Activated naive CD8-positive, alpha-beta T cell treated with anti-CD3 and anti-CD28 coated beads, Interleukin-2, amount 10 ng/mL, durations not matched to agents 7 days and 5 days (primary cell): Measurements from ENCODE around the gene MIOS. TPM values are rescaled to one million over a fixed set of nuclear protein-coding genes. Genes with fewer than 3 reads are reported as not detected.
"Not testable (repeated sequence)": the region's sequence is repeated elsewhere in the genome, so short reads cannot be mapped to it uniquely, and the experiment has no call there.

Experiments
- ATAC-seq: fragments of 150-1000 bp; cut with Tn5 transposase; one replicate; pipeline ENCODE4 v1.10.0; 2021; ENCODE audit warnings: low read depth, moderate library complexity
- POLR2A ChIA-PET: fragments of 350-600 bp; sonication (Branson Sonifier 250); formaldehyde crosslinking; loops from one replicate; lab custom pipeline; 2021; ENCODE audit warnings: antibody characterized with exemption; lab: Charles Lee
- DNase-seq: peaks from one replicate; pipeline ENCODE4 v3.0.0; 2021
- H3K27ac Mint-ChIP-seq: one replicate; pipeline ENCODE4 v1.8.0; 2022; ENCODE audit warnings: mild to moderate bottlenecking, mixed read lengths
- H3K27me3 Mint-ChIP-seq: one replicate; pipeline ENCODE4 v1.8.0; 2022; ENCODE audit warnings: mild to moderate bottlenecking, moderate library complexity, mixed read lengths
- H3K36me3 Mint-ChIP-seq: one replicate; pipeline ENCODE4 v1.8.0; 2021; ENCODE audit warnings: mild to moderate bottlenecking, mixed read lengths
- H3K4me1 Mint-ChIP-seq: one replicate; pipeline ENCODE4 v1.8.0; 2021; ENCODE audit warnings: mixed read lengths
- H3K4me3 Mint-ChIP-seq: one replicate; pipeline ENCODE4 v1.8.0; 2022; ENCODE audit warnings: mild to moderate bottlenecking, moderate library complexity, mixed read lengths
- H3K9me3 Mint-ChIP-seq: one replicate; pipeline ENCODE4 v1.8.0; 2021; ENCODE audit warnings: mixed read lengths
- total RNA-seq, 2 experiments: library from RNA; stranded (reverse); gene quantifications; one replicate each; pipeline ENCODE4 v1.2.3, GENCODE V29; 2021

MIOS gene
- total RNA-seq, 2 experiments from 2014 or later, result 42.0 to 42.1 TPM

DNA sequence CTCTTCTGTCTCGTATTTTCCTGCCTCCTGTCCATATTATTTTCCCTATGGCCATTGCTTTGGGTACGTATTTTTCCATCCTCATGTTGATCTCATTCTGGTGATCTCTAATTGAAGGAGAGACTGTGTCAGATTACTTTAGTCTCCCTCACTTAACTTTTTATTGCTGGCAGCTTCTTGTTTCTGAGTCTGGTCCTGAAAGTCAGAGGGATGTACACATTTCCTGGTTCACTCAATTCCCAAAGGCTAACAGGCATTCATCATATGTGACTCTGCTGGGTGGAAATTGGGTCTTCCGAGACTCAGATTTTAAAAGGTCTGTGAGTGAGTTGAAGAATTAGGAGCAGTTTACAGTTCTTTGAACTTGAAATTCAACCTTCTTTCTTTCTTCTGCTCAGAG is 84.8 kb downstream of the MIOS start:
- Mint-ChIP-seq H3K27ac (no peak overlapping the region), H3K4me3 (no peak overlapping the region), H3K27me3 (no peaks in the 10 kb centered on the region), H3K4me1 (peaks cover 17% of the 10 kb centered on the region), H3K9me3 (peaks cover 4% of the 10 kb centered on the region), H3K36me3 (peaks cover 3% of the 10 kb centered on the region)
- POLR2A ChIA-PET, result no interaction called here
- no peak for DNase-seq
- no peak for ATAC-seq

DNA sequence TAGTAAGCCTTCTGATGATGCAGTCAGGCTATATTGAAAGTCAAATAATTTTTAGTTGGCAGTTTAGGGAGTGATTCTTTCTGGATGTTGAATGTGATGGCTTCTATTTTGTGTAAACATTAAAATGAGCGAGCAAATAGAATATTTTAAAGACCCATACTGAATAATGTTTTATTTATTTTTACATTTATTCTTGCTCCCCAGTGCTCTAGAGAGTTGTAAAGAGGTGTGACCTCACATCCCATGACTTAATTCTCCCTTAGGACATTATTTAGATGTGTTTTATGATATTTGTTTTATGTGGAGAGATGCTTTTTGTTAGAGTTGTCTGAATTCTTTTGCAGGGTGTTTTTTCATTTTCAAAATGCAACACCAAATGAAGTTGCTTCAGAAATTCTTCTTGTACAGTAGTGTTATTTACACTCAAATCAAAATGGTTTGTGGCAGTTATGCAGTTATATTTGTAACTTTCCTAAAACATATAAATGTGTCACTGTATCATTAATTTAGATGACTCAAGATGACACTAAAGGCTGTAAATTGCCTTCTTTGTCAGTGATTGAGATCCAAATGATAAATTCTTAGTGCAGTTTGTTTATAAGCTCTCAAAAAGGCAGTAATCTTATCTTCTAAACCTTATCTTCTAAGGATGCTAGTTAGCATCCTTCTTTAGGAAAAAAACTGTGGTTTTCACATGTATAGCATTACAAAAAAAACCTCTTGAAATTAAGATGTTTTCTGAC is 86.3 kb downstream of the MIOS start:
- peaks cover 17% of the 10 kb centered on the region for H3K4me1 Mint-ChIP-seq
- no peak overlapping the region for H3K27ac Mint-ChIP-seq
- peaks cover 16% of the 10 kb centered on the region for H3K36me3 Mint-ChIP-seq
- ATAC-seq (no peak), DNase-seq (no peak)
- peaks cover 11% of the 10 kb centered on the region for H3K9me3 Mint-ChIP-seq
- H3K4me3 Mint-ChIP-seq, result no peak overlapping the region
- H3K27me3 Mint-ChIP-seq, result no peaks in the 10 kb centered on the region
- POLR2A ChIA-PET, result interaction anchor here (1.1 kb wide), 1 partner anchor 13 kb away, joined by 3 read pairs; the partner anchor contains the start of gene UMAD1

DNA sequence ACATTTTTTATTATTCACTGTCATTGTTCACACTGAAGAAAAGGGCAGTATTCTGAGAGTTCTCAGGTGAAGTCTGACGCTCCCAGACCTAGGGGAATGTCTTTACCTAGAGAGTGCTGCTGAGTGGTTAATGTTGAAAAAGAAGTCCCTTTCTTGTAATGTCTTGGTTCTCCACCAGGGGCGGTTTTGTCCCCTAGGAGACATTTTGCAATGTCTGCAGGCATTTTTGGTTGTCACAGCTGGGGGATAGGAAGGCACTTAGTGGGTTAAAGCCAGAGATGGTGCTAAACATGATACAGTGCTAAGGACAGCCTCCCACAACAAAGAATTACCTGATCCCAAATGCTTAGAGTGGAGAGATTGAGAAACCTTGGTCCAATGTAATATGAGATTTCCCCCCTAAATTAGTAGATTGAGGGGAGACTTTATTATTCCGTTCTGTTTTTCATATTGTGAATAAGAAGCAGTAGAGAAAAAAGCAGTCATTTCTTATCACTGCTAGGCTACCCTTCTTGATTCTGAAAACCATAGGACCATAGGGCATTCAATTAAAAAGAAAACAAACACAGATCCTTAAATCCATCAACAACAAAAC is 87.0 kb downstream of the MIOS start:
- H3K27ac Mint-ChIP-seq, result no peak overlapping the region
- no peaks in the 10 kb centered on the region for H3K27me3 Mint-ChIP-seq
- H3K9me3 Mint-ChIP-seq, result peaks cover 13% of the 10 kb centered on the region
- ATAC-seq (no peak), DNase-seq (no peak)
- H3K4me1 Mint-ChIP-seq, result peaks cover 17% of the 10 kb centered on the region
- H3K4me3 Mint-ChIP-seq, result no peak overlapping the region
- H3K36me3 Mint-ChIP-seq, result peaks cover 23% of the 10 kb centered on the region
- POLR2A ChIA-PET, result interaction anchor here (1.1 kb wide), 1 partner anchor 13 kb away, joined by 3 read pairs; the partner anchor contains the start of gene UMAD1

DNA sequence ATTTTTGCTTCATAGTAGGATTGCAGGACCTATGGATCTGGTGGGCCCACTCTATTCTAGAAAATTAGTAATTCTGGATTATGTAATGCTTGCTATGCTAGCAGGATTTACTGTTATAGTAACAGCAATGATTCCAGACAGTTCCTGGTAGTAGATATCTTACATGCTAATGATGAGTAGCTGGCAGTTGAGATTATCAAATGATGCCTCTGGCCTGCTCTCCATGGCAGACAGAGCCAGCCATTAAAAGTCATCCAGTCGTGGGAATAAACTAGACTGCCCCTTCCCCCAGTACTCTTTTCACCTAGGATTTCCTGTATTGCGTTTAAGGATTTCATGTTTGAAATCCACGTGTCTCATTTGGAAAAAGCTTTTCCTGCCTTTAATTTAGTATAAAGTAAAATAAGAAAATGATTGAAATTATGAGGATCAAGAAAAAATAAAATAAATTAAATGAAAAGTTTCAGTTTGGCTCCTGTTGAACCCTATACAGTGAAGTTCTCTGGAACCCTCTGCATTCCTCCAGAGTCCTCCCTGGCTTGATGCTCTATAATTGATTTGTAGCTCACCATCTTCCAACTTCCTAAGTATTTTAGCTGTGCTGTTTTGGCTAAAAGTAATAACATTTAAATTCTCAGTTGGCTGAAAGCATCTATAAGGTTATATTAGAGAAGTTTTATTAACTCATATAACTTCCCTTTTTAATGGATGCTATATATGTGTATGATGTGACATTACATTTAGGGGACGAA is 88.5 kb downstream of the MIOS start:
- H3K27ac Mint-ChIP-seq, result no peak overlapping the region
- POLR2A ChIA-PET, result no interaction called here
- peaks cover 17% of the 10 kb centered on the region for H3K4me1 Mint-ChIP-seq

DNA sequence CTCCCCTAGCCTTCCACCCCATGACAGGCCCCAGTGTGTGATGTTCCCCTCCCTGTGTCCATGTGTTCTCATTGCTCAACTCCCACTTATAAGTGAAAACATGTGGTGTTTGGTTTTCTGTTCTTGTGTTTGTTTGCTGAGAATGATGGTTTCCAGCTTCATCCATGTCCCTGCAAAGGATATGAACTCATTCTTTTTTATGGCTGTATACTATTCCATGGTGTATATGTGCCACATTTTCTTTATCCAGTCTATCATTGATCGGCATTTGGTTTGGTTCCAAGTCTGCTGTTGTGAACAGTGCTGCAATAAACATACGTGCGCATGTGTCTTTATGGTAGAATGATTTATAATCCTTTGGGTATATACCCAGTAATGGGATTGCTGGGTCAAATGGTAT is 89.8 kb downstream of the MIOS start:
- H3K27me3 Mint-ChIP-seq, POLR2A ChIA-PET, H3K4me3 Mint-ChIP-seq, DNase-seq, H3K27ac Mint-ChIP-seq, ATAC-seq: not testable (repeated sequence)
- Mint-ChIP-seq H3K4me1 (peaks cover 14% of the 10 kb centered on the region), H3K36me3 (peaks cover 41% of the 10 kb centered on the region), H3K9me3 (peaks cover 21% of the 10 kb centered on the region)

More for the DNA sequence above, 88.5 kb downstream of the MIOS start:
- peaks cover 33% of the 10 kb centered on the region for H3K36me3 Mint-ChIP-seq
- H3K9me3 Mint-ChIP-seq, result peaks cover 21% of the 10 kb centered on the region
- no peak overlapping the region for H3K4me3 Mint-ChIP-seq
- ATAC-seq (no peak), DNase-seq (no peak)
- H3K27me3 Mint-ChIP-seq, result no peaks in the 10 kb centered on the region

Other genes starting within 250 kb of the MIOS start
- gene COL28A1, start 31.0 kb upstream of the MIOS start, total RNA-seq, result not detected
- 10 to 100 TPM; 14.4 to 18.4 TPM for gene UMAD1, start 73.9 kb downstream of the MIOS start, total RNA-seq
- gene RPA3, start 151.7 kb downstream of the MIOS start, total RNA-seq, result 100 to 1,000 TPM in 1 of 2 experiments, 10 to 100 TPM in 1; 89.5 to 101 TPM